GM18868 (cell line): Measurements from ENCODE around the gene C10orf143.
"Not testable (repeated sequence)": the region's sequence is repeated elsewhere in the genome, so short reads cannot be mapped to it uniquely, and the experiment has no call there.

Experiments
- ATAC-seq: cut with Tn5 transposase; IDR thresholded peaks from one replicate; pipeline ENCODE4 v1.9.1; 2021; ENCODE audit warnings: mild to moderate bottlenecking, moderate library complexity; ENCODE audit not compliant: unreplicated experiment

C10orf143 gene

DNA sequence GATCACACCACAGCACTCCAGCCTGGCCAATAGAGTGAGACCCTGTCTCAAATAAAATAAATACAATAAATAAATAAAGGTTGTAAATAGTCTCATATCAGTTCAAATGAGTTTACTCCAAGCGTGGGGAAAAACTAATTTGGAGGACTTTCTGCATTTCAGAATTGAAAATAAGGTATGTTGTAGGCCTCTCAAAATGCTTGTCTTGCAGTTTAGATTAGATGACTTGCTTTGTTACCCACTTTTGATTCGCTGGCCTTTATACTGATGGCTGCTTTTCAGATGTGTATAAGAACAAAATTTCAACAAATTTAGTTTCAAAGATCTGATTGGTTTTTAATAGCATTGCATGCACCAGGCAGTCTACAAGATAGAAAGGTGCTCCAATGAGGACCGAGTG lies 2.2 kb upstream of the C10orf143 start:
- no peak for ATAC-seq

DNA sequence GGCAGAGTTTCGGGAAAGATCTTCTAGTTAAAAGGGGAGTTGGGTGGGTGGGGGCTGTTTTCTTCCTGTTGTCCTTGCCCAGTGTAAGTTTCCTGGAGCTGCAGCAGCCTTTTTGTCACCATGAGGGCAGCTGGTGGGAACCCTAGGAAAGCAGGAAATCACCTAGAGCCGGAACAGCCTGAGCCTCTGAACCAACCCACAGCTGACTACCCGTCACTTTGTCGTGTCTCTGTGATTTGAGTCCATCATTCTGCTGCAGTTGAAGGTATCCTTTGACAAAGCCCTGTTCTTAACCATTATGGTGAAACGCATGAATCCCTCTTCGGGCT lies 1.2 kb upstream of the C10orf143 start:
- ATAC-seq: no peak

DNA sequence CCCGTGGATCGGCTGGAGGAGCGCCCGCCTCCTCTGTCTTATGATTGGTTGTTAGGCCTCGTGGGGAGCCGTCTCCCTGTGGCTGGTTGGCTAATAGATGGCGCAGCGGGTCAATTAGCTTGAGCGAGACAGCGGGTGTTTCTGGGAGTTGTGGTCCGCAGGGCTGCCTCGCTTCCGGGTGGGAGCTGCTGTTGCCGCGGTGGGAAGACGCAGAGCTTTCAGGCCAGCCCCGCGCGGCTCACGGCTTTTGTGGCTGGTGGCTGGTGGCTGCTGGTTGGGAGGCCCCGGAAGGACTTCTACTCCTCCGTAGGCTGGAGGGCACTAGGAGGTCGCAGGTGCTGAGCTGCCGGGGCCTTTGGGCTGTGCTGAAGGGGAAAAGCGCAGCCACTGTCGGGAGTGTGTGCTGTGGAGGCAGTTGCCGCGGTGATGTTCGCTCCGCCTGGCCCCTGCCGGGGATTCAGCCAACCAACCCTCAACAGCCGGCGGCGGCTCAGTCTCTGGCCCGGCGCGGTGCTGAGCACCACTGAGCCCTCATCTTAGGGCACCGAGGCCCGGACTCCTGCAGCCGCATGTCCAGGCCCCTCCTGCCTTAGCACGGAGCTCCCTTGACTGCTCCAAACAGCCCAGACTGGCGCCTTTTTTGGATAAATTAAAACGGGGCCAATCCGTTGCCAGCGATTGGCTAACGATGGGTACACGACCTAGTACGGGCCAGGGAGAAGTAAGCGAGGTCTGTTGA lies 652 bp upstream of the C10orf143 start:
- peak; percentile 85 for ATAC-seq

DNA sequence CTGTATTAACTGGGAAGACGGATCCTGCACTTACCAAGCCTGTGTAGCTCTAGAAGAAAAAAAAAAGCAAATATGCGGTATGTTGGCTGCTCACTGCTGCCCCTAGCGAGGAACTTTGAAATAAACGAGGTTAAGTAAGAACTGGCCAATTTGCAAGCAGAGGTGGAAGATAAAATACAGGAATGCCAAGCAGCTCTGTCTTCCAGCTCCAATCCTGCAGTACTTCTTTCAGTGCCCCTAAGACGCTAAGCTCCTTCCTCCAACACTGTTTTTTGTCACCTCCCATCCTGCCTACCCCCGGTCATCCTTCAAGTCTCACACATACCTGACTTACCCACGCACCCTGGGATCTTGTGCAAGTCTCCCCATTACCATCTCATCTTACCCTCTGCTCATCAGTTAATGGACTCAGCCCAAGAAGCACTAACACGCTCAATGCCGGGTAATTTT lies 809 bp downstream of the C10orf143 start:
- no peak for ATAC-seq

DNA sequence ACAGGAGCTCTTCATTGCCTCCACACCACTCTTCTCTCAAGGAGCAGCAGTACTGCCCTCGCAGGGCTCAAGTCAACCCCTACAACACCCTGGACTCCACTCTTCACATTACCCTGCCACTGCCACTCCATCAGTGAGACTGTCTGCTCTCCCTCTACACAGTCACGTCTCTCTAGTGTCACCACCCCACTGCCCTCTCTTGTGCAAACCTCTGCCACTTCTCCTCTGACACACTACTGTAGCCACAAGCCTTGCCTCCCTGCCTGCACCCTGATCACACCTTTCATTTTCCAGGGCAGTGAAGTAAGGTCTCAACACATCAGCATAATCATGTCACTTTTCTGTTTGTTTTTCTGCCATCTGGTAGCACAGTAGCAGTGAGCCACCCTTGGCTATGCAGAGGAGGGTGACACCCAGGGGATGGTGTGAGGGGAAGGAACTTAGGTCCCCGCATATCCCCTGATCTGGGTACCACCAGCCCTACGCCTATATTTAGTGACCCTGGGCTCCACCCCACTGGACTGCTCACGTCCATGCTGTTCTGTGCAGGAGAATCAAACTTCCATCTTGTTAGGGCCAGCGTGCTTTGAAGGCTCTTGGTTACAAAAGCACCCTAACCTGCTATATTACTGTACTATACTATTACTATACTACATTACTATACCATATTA lies 1.6 kb downstream of the C10orf143 start:
- no peak for ATAC-seq

DNA sequence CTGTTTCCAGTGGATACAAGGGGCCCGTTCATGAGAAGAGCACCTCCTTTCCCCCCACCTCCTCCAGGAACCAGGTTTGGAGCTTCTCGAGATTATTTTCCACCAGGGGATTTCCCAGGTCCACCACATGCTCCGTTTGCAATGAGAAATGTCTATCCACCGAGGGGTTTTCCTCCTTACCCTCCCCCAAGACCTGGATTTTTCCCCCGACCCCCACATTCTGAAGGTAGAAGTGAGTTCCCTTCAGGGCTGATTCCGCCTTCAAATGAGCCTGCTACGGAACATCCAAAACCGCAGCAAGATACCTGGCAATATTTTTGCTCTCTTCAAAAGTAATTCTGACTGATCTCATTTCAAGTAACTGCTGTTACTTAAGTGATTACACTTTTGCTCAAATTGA lies 2.5 kb downstream of the C10orf143 start:
- ATAC-seq: not testable (repeated sequence)

DNA sequence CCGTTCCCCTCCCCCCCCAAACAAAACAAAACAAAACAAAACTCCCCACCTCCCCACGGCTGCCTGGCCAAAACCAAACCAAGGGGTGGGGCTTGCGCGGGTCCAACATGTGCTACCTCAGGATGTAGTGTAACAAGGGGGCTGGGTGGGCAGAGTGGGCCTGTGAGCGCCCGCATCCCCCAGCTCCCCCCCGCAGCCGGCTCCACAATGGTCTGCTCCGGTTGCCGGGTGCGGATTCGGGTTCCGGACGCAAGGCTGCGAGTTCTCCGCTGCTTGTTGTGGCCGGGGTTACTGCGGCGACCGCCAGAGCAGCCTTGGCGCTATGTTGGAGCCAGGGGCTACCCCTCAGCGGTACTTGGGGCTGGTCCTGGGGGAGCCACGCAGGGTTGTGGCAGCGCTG lies 4.9 kb downstream of the C10orf143 start:
- no peak for ATAC-seq

DNA sequence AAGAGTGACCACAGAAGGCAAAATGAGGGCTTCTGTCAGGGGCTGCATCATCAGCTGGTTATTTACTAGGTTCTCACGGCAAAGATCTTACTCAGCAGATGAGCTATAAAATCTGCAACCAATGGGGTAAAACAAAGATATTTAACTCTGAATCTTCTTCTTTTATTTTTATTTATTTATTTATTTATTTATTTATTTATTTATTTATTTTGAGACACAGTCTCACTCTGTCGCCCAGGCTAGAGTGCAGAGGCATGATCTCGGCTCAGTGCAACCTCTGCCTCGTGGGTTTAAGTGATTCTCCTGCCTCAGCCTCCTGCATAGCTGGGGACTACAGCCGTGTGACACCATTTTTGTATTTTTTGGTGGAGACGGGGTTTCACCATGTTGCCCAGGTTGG lies 11.3 kb downstream of the C10orf143 start:
- no peak for ATAC-seq

DNA sequence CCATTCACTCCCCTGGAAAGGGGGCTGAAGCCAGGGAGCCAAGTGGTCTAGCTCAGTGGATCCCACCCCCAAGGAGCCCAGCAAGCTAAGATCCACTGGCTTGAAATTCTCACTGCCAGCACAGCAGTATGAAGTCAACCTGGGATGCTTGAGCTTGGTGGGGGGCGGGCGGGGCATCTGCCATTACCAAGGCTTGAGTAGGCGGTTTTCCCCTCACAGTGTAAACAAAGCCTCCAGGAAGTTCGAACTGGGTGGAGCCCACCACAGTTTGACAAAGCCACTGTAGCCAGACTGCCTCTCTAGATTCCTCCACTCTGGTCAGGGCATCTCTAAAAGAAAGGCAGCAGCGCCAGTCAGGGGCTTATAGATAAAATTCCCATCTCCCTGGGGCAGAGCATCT lies 20.1 kb downstream of the C10orf143 start:
- ATAC-seq: not testable (repeated sequence)

DNA sequence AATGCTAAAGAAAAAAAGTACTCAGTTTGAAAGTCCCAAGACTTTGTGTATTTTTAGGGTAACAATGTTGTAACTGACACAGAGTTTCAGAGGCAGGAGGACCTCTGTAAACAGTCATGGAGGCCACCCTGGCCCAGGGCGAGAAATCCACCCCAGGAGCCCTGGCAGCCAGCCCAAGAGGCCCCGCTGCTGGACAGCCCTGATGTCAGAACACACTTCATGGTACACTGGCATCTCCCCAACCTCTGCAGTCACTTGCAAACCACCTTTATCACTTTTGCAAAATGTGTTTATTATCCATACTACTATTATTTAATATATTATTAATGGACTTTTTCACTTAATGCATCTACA lies 30.2 kb downstream of the C10orf143 start:
- no peak for ATAC-seq

DNA sequence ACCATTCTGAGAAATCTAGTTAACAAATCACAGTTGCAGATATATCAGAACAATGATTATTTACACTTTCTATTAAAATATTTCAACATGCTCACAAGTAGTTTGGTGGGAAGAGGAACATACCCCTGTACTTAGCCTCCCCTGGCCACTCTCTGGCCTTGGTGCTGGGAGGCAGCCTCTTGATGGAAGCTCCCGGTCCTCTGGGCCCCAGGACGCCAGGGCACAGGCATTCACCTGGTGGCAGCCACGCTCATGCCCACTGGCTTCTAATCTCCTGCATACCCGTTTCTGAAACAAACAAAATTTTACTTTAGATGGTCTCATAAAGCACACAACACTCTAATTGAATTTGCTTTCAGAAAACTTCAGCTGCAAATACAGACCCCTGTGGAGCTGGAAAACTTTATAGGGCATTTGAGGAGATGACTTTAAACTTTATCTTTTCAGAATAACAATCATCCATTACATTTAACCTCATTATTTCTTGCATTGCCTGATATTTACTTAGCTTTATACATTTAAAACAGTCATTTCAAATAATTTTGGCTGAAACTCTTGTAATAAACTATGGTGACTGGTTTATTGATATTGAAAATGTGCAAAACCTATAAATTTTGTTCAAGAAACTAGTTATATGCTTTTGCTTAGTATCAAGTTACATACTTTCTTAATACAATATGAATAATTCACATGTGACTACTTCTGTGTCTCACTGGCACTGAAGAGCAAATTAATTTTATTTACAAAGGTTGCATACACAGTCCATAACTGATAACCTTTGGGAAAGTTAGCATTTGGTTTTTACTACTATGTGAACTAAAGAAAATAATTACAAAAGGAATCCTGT lies 30.8 kb downstream of the C10orf143 start:
- no peak for ATAC-seq

DNA sequence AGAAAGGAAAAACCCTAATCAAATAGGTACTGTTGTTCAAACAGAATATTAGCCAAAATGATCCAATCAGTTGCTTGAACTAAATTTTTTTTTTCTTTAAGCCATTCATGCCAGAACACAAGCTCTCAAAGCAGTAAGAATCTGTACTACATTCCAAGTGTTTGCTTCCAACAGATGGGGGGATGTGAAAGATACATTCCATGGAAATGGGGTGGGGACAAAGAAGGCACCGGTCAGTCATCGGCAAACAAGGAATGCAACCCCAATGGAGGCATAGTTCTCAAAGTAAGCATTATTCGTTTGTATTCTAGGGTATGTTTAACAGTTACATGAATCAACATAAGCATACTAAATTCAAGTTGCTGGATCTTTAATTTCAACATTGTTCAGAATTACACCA lies 32.5 kb downstream of the C10orf143 start:
- no peak for ATAC-seq

DNA sequence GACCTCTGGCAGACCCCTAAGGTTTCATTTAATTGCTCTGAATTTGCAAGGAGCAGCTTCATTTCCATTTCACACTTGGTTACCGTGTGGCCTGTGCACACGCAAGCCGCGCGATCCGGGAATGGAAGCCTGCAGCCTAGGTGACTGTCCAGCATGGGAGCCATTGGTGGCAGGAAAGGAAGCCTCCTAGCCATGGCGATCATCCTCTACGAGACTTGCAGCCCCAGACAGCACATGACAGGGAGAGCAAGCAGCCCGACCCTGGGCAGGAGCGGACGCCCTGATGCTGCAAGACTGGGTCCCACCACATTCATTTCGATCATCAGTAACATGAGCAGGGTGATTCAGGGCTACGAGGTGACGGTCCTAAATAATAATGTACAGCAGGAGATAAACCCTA lies 33.9 kb downstream of the C10orf143 start:
- ATAC-seq: no peak

DNA sequence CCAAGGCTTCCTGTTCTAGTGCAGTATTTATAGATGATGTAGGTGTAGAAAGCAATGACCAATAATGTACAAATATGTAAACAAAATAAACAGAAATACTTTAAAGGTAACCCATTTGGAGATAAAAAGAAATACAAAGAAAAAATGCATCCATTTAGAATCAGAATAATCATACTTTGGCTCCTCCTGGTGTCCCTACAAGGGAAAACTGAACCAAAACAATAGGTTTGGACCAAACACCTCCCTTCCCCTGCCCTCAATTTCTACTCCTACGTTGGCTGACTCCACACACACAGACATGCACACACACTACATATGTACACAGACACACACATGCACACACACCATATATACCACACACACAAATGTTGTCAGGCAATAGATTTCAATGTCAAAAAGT lies 36.0 kb downstream of the C10orf143 start:
- ATAC-seq: no peak

DNA sequence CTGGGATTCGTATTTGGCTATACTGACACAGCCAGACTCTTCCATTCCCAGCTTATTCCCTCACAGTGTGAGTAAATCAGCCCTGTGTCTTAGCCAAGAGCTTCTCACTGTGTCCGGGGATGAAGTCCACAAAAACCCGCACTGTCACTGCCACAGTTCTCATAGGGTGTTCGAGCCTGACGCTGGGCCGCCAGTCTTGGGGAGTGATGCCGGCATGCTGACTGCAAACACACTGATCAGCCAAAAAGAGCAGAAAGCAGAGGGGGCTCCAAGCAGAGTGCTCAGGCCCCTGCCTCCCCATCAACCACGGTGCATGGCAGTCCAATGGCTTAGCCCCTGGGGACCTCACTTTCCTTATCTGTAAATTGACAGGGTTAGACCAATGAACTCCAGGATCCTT lies 36.7 kb downstream of the C10orf143 start:
- no peak for ATAC-seq

DNA sequence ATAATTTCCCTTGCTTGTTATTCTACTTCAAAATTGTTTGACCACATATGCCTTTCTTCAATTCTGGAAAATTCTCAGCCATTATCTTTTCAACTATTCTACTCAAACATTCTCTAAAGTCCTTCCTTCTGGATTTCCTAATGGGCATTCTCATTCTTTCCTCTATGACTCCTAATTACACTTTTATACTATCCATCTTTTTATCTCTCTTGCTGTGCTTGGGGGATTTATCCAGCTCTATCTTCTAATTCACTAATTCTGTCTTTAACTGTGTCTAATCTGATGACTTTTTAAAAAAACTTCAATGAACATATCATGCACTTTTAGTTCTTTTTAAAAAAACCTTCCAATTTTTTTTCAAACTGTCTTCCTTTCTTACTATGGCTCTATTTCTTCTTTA lies 38.4 kb downstream of the C10orf143 start:
- ATAC-seq: no peak

DNA sequence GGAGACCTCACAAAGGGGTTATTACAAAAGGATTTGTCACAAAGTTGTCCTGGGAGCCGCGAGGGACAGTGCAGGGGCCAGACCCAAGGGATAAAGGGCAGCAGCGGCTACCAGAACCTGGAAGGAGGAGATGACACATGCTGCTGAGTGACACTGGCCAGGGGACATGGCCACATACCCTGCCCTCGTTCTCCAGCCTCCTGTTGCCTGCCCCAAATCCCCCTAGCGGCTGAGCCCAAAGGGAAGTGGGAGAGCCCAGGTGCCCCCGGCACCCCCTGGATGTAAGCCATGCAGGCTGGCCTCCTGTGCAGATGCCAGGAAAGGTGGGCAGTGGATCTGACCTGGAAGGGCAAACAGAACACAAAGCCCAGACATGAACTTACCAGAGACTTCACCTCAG lies 42.7 kb downstream of the C10orf143 start:
- ATAC-seq: no peak

DNA sequence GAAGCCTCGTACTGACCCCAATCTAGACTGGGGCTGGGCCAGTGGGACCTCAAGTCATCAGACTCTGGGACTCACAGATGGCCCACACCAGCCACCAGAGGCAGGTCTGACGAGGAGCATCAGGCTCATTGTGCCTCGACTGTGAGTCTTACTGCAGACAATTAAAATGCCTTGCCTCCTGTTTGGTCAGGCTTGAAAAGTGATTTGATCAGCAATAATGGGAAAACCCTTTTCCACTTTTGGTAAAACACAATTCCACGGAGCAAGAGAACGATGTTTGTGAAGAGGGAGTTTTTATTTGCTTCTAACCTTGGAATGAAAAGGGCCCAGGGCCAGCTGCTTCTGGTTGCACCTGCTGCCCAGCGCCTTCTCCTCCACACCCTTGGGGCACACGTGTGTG lies 43.9 kb downstream of the C10orf143 start:
- ATAC-seq: no peak

DNA sequence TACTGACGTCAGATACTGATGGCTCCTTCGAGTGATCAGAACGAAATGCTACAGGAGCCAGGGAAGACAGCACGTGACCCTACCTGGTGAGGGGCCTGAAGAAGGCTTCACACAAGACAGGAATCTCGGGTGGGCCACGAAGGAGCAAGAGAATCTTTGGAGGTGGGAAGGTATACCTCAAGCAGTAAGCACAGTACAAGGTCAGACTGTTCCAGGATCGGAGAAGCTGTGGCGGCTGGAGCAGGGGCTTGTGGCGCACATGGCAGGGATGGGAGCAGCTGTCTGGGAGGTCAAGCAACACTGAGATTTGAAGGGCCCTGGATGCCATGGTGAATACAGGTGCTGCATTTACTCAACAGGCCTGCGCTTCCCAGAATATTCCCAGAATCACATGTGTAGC lies 45.4 kb downstream of the C10orf143 start:
- no peak for ATAC-seq

DNA sequence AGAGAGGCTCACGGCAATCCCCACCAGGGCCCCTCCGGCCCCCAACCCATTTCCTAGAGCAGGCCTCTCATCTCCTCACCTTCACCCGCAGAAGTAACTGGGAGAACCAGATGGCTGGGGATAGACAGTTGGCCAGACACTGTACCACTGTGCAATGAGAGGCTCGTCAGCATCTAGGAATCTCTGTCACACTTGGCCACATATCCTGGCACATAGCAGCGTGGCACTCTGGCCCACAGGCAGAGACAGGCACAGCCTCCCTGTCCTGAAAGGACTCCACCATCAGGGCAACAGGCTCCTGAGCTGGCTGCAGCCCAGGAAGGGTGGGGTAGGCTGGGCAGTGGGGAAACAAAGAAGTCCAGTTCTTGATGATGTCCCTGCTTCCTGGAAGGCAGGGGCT lies 45.8 kb downstream of the C10orf143 start:
- no peak for ATAC-seq

DNA sequence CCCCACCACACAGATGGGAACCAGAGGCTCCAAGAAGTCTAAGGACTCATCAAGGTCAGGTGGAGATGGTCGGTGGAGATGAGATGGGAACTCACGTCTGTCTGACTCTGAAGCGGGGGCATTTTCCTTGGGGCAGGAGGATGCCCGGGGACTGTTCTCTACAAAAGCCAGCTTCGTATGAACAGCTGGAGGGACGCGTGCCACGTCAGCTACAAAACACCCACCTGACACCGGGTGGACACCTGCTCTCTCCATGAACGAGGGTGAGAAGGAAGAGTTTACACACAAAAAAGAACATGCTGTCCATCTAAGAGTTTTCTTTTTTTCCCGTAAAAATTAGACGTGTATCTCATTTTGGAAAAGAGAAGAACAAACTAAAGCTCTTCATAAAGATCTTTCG lies 47.7 kb downstream of the C10orf143 start:
- no peak for ATAC-seq

DNA sequence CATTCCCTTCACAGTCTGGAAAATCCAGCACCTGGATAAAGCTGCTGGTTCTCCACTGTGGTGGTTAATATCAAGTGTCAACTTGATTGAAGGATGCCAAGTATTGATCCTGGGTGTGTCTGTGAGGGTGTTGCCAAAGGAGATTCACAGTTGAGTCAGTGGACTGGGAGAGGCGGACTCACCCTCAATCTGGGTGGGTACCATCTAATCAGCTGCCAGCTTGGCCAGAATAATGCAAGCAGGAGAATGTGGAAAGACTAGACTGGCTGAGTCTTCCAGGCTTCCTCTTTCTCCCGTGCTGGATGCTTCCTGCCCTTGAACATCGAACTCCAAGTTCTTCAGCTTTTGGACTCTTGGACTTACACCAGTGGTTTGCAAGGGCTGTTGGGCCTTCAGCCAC lies 48.4 kb downstream of the C10orf143 start:
- no peak for ATAC-seq
